GM21360 (cell line): ENCODE measurements around the gene SPATA31D1.

Experiments
- ATAC-seq: cut with Tn5 transposase; IDR thresholded peaks from one replicate; pipeline ENCODE4 v1.9.1; 2021; ENCODE audit warnings: mild to moderate bottlenecking, moderate library complexity; ENCODE audit not compliant: unreplicated experiment

SPATA31D1 gene

DNA sequence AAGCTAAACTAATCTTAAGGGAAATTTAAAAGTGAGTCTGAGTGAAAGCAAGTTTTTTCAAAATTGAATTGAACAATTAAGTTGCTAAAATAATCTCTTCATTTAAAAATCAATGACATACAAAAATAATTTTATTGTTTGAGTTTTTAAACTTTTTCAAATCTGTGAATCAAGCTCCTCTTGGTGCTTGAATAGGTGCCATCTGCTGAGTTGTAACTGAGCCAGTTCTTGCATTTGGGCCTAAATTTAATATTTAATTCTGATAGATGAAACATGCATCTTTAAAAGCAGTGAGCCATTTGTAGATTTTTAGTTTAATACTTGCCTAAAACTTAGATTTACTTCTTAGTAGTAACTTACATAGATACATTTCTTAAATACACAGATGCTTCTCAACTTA, 31.8 kb downstream of the SPATA31D1 start:
- no peak for ATAC-seq

DNA sequence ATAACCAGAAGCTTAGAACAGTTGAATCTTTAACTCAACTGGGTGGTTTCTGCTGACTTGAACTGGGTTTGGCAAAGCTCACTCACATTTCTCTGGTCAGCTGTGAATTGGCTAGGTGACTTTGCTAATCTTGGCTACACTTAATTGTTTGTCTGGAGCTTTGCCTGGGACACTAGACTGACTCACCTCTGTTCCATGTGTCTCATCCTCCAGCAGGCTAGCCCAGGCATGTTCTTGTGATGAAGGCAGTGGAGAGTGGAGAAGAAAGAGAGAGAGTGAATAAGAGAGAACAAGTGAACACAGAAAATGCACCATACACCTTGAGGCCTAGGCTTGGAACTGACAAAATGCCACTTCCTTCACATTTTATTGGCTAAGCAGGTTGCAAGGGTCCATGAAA, 32.6 kb downstream of the SPATA31D1 start:
- ATAC-seq, result no peak

DNA sequence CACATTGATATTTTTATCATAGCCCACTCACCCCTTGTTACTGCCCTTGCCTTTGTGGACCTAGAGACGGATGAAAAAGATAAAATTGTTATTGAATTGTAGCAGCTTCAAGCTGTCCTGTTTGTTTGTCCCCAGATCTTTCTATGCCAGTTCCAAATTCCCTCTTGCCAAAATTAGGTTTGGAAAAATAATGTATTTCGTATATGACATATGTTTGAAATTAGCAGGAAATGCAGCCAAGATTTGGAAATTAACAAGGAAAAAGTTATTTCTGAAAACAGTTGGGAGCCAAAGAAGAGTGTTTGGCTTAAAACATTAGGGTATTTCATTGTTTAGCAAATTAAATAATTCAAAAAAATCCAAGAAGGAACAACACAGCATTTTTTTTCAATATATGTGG, 33.5 kb downstream of the SPATA31D1 start:
- no peak for ATAC-seq

GRCh38 chr9:82024908-82025307, 36.3 kb downstream of the SPATA31D1 start:
- ATAC-seq, result no peak

- no peak for ATAC-seq
These were observed 43.1 kb downstream of the SPATA31D1 start for GRCh38 chr9:82031538-82032280.

- no peak for ATAC-seq
These were observed 46.6 kb downstream of the SPATA31D1 start for GRCh38 chr9:82034956-82035731.

- no peak for ATAC-seq
These were observed 47.5 kb downstream of the SPATA31D1 start for GRCh38 chr9:82036086-82036485.

DNA sequence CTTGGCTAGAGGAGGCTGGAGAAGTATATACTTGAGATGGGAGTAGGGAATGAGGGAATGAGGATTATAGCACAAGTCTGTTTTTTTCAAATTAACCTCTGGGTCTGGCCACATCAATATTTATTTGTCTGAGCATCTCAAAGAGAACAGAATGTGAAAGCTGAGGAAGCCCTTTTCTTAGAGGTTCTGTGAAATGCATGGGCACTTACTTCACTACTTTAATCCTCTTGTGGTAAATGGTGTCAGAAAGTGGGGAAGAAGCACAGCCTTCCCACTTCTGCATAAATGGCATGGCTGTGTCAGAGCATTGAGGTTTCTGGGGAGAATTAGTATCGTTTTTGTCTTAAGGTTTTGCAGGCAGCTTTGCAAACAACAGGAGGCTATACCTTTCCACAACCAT, 48.6 kb downstream of the SPATA31D1 start:
- ATAC-seq, result no peak

- no peak for ATAC-seq
These were observed 50.3 kb downstream of the SPATA31D1 start for GRCh38 chr9:82038897-82039296.
